KMS-11 (cell line): ENCODE measurements around the gene PTPRN2.

Experiments used
- H2AFZ ChIP-seq: fragments of 200-600 bp; sonication (generic); 2 replicates; pipeline ENCODE4 v1.6.1; 2016; ENCODE audit warnings: antibody characterized with exemption, mixed run types, low read depth
- H3K27ac ChIP-seq: fragments of 200-600 bp; sonication (generic); 2 replicates; pipeline ENCODE4 v1.6.1; 2016; ENCODE audit warnings: mild to moderate bottlenecking, mixed run types
- H3K27me3 ChIP-seq: fragments of 200-600 bp; sonication (generic); 2 replicates; pipeline ENCODE4 v1.6.1; 2017; ENCODE audit warnings: mild to moderate bottlenecking, low read depth, mixed run types, moderate library complexity; ENCODE audit not compliant: insufficient read depth
- H3K36me3 ChIP-seq: fragments of 200-600 bp; sonication (generic); 2 replicates; pipeline ENCODE4 v1.6.1; 2017; ENCODE audit warnings: mild to moderate bottlenecking, mixed run types; ENCODE audit not compliant: insufficient read depth
- H3K4me1 ChIP-seq: fragments of 200-600 bp; sonication (generic); 2 replicates; pipeline ENCODE4 v1.6.1; 2016; ENCODE audit warnings: mild to moderate bottlenecking, low read depth, mixed run types; ENCODE audit not compliant: poor library complexity, severe bottlenecking
- H3K4me2 ChIP-seq: fragments of 200-600 bp; sonication (generic); 2 replicates; pipeline ENCODE4 v1.7.0; 2016; ENCODE audit warnings: mild to moderate bottlenecking, mixed run types
- H3K4me3 ChIP-seq: fragments of 200-600 bp; sonication (generic); IDR thresholded peaks from 2 replicates; pipeline ENCODE4 v1.6.1; 2017; ENCODE audit warnings: low read depth, low read length, mixed read lengths; ENCODE audit not compliant: insufficient read depth
- H3K79me2 ChIP-seq: fragments of 200-600 bp; sonication (generic); 2 replicates; pipeline ENCODE4 v1.6.1; 2016; ENCODE audit warnings: low read depth, mixed run types; ENCODE audit not compliant: insufficient read depth
- H3K9ac ChIP-seq: fragments of 200-600 bp; sonication (generic); 2 replicates; pipeline ENCODE4 v1.6.1; 2016; ENCODE audit warnings: mild to moderate bottlenecking, mixed run types
- H4K20me1 ChIP-seq: fragments of 200-600 bp; sonication (generic); 2 replicates; pipeline ENCODE4 v1.6.1; 2016; ENCODE audit warnings: mild to moderate bottlenecking, mixed run types; ENCODE audit not compliant: insufficient read depth
- CTCF ChIP-seq: fragments of 200-600 bp; sonication (generic); conservative IDR thresholded peaks from 2 replicates; pipeline ENCODE4 v1.6.1; 2017; ENCODE audit warnings: low read depth, mild to moderate bottlenecking, antibody characterized with exemption, low read length, moderate library complexity, mixed read lengths

The PTPRN2 gene

GRCh38 chr7:158001003-158001402 is 586.6 kb downstream of the PTPRN2 start:
- Histone ChIP-seq H3K79me2 (no peaks in the 10 kb centered on the region), H3K4me1 (no peaks in the 10 kb centered on the region), H3K4me3 (no peak overlapping the region), H4K20me1 (no peaks in the 10 kb centered on the region), H3K27ac (no peak overlapping the region), H3K36me3 (no peaks in the 10 kb centered on the region), H3K9ac (no peak overlapping the region), H3K4me2 (no peak overlapping the region), H3K27me3 (peaks cover 13% of the 10 kb centered on the region; the same call in 1 of the 2 replicates), H2AFZ (no peak overlapping the region)
- no peak for TF ChIP-seq CTCF

- no peak overlapping the region for H3K9ac ChIP-seq
- H3K27me3 ChIP-seq, result peaks cover 13% of the 10 kb centered on the region; the same call in 1 of the 2 replicates
- H3K4me1 ChIP-seq, result no peaks in the 10 kb centered on the region
- no peaks in the 10 kb centered on the region for H3K36me3 ChIP-seq
- no peak overlapping the region for H3K27ac ChIP-seq
- no peaks in the 10 kb centered on the region for H3K79me2 ChIP-seq
- no peak overlapping the region for H3K4me2 ChIP-seq
- H4K20me1 ChIP-seq, result no peaks in the 10 kb centered on the region
- no peak overlapping the region for H2AFZ ChIP-seq
- no peak overlapping the region for H3K4me3 ChIP-seq
- no peak for TF ChIP-seq CTCF
Measured at GRCh38 chr7:158000160-158000559, 587.5 kb downstream of the PTPRN2 start.

GRCh38 chr7:157998884-157999552 is 588.6 kb downstream of the PTPRN2 start:
- no peak overlapping the region for H3K9ac ChIP-seq
- no peak overlapping the region for H3K4me3 ChIP-seq
- no peak overlapping the region for H2AFZ ChIP-seq
- no peaks in the 10 kb centered on the region for H3K79me2 ChIP-seq
- H4K20me1 ChIP-seq, result no peaks in the 10 kb centered on the region
- no peaks in the 10 kb centered on the region for H3K4me1 ChIP-seq
- no peak overlapping the region for H3K4me2 ChIP-seq
- TF ChIP-seq CTCF, result no peak
- H3K27ac ChIP-seq, result no peak overlapping the region
- peaks cover 5% of the 10 kb centered on the region; the same call in 1 of the 2 replicates for H3K27me3 ChIP-seq
- no peaks in the 10 kb centered on the region for H3K36me3 ChIP-seq

DNA sequence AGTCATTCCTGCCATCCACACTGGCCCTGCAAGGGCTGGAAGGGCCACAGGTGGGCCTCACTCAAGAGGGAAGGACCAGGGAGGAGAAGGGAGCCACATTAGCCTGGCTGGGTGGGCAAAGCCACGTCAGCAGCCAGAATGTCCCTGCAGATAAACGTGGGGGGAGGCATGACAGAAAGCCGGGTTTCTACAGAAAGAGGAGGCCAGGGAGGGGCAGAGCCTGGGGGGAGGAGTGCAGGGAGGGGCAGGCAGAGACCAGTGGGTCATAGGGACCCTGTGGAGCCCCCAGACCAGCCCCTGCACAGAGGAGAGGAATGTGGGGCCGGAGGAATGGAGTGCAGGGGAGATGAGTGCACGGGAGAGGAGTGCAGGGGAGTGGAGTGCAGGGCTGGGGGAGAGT is 590.2 kb downstream of the PTPRN2 start:
- no peak overlapping the region for H3K9ac ChIP-seq
- H3K36me3 ChIP-seq, result no peaks in the 10 kb centered on the region
- H3K79me2 ChIP-seq, result no peaks in the 10 kb centered on the region
- H3K4me3 ChIP-seq, result no peak overlapping the region
- H3K27me3 ChIP-seq, result peaks cover 3% of the 10 kb centered on the region; the same call in 1 of the 2 replicates
- TF ChIP-seq CTCF, result no peak
- no peaks in the 10 kb centered on the region for H4K20me1 ChIP-seq
- H3K4me1 ChIP-seq, result no peaks in the 10 kb centered on the region
- no peak overlapping the region for H3K27ac ChIP-seq
- H3K4me2 ChIP-seq, result no peak overlapping the region
- H2AFZ ChIP-seq, result no peak overlapping the region
